Stimulated activated naive CD8-positive, alpha-beta T cell treated with anti-CD3 and anti-CD28 coated beads, Interleukin-15, Interleukin-2, amounts not matched to agents 100 ng/mL and 50 ng/mL, for 24 hours (primary cell): Measurements from ENCODE around the gene WT1.

ENCODE experiments used
- H3K27ac Mint-ChIP-seq: one replicate; pipeline ENCODE4 v1.8.0; 2021; ENCODE audit warnings: mild to moderate bottlenecking, mixed read lengths
- H3K27me3 Mint-ChIP-seq: one replicate; pipeline ENCODE4 v1.8.0; 2021; ENCODE audit warnings: mixed read lengths
- H3K36me3 Mint-ChIP-seq: one replicate; pipeline ENCODE4 v1.8.0; 2021; ENCODE audit warnings: low read depth, mixed read lengths
- H3K4me1 Mint-ChIP-seq: one replicate; pipeline ENCODE4 v1.8.0; 2021; ENCODE audit warnings: low read depth, mixed read lengths
- H3K4me3 Mint-ChIP-seq: one replicate; pipeline ENCODE4 v1.8.0; 2021; ENCODE audit warnings: mild to moderate bottlenecking, mixed read lengths
- H3K9me3 Mint-ChIP-seq: one replicate; pipeline ENCODE4 v1.8.0; 2021; ENCODE audit warnings: mixed read lengths

The WT1 gene

GRCh38 chr11:32365192-32365591 lies 70.1 kb downstream of the WT1 start:
- peaks cover 7% of the 10 kb centered on the region for H3K9me3 Mint-ChIP-seq
- H3K27me3 Mint-ChIP-seq, result peaks cover 12% of the 10 kb centered on the region
- H3K4me3 Mint-ChIP-seq, result no peak overlapping the region
- no peak overlapping the region for H3K27ac Mint-ChIP-seq
- H3K4me1 Mint-ChIP-seq, result no peaks in the 10 kb centered on the region
- H3K36me3 Mint-ChIP-seq, result no peaks in the 10 kb centered on the region

- Mint-ChIP-seq H3K4me3 (no peak overlapping the region), H3K27ac (no peak overlapping the region), H3K9me3 (no peaks in the 10 kb centered on the region), H3K36me3 (no peaks in the 10 kb centered on the region), H3K4me1 (no peaks in the 10 kb centered on the region), H3K27me3 (peaks cover 15% of the 10 kb centered on the region)
These were observed 76.6 kb downstream of the WT1 start for GRCh38 chr11:32358729-32359128.

GRCh38 chr11:32353884-32354283 lies 81.5 kb downstream of the WT1 start:
- H3K27ac Mint-ChIP-seq, result no peak overlapping the region
- H3K9me3 Mint-ChIP-seq, result no peaks in the 10 kb centered on the region
- H3K27me3 Mint-ChIP-seq, result peaks cover 14% of the 10 kb centered on the region
- H3K36me3 Mint-ChIP-seq, result no peaks in the 10 kb centered on the region
- H3K4me1 Mint-ChIP-seq, result no peaks in the 10 kb centered on the region
- H3K4me3 Mint-ChIP-seq, result no peak overlapping the region

GRCh38 chr11:32348502-32348901 lies 86.8 kb downstream of the WT1 start:
- peaks cover 4% of the 10 kb centered on the region for H3K4me1 Mint-ChIP-seq
- no peaks in the 10 kb centered on the region for H3K36me3 Mint-ChIP-seq
- H3K4me3 Mint-ChIP-seq, result no peak overlapping the region
- H3K9me3 Mint-ChIP-seq, result no peaks in the 10 kb centered on the region
- H3K27me3 Mint-ChIP-seq, result peaks cover 18% of the 10 kb centered on the region
- no peak overlapping the region for H3K27ac Mint-ChIP-seq

GRCh38 chr11:32344946-32345345 lies 90.4 kb downstream of the WT1 start:
- Mint-ChIP-seq H3K4me1 (peaks cover 8% of the 10 kb centered on the region), H3K27me3 (peaks cover 19% of the 10 kb centered on the region), H3K9me3 (no peaks in the 10 kb centered on the region), H3K27ac (no peak overlapping the region), H3K4me3 (no peak overlapping the region), H3K36me3 (no peaks in the 10 kb centered on the region)

- H3K36me3 Mint-ChIP-seq, result no peaks in the 10 kb centered on the region
- peaks cover 20% of the 10 kb centered on the region for H3K27me3 Mint-ChIP-seq
These were observed 91.9 kb downstream of the WT1 start for GRCh38 chr11:32343325-32344008.

GRCh38 chr11:32341620-32342613 lies 93.4 kb downstream of the WT1 start:
- H3K9me3 Mint-ChIP-seq, result no peaks in the 10 kb centered on the region
- no peak overlapping the region for H3K4me3 Mint-ChIP-seq
- H3K4me1 Mint-ChIP-seq, result peaks cover 8% of the 10 kb centered on the region
- no peak overlapping the region for H3K27ac Mint-ChIP-seq
- no peaks in the 10 kb centered on the region for H3K36me3 Mint-ChIP-seq
- peaks cover 25% of the 10 kb centered on the region for H3K27me3 Mint-ChIP-seq

More at GRCh38 chr11:32343325-32344008, 91.9 kb downstream of the WT1 start:
- no peaks in the 10 kb centered on the region for H3K9me3 Mint-ChIP-seq
- no peak overlapping the region for H3K4me3 Mint-ChIP-seq
- H3K4me1 Mint-ChIP-seq, result peaks cover 8% of the 10 kb centered on the region
- H3K27ac Mint-ChIP-seq, result no peak overlapping the region

- H3K4me1 Mint-ChIP-seq, result peaks cover 8% of the 10 kb centered on the region
- no peak overlapping the region for H3K27ac Mint-ChIP-seq
- H3K4me3 Mint-ChIP-seq, result no peak overlapping the region
- H3K36me3 Mint-ChIP-seq, result no peaks in the 10 kb centered on the region
- H3K27me3 Mint-ChIP-seq, result peaks cover 29% of the 10 kb centered on the region
- no peaks in the 10 kb centered on the region for H3K9me3 Mint-ChIP-seq
These were observed 95.2 kb downstream of the WT1 start for GRCh38 chr11:32340181-32340580.
